ENCODE data around the gene CNIH3. TPM values are rescaled to one million over a fixed set of nuclear protein-coding genes. Genes with fewer than 3 reads are reported as not detected.

Gene CNIH3
- total RNA-seq, 4 donors from 2014 or later, result 1.9 to 4.0 (median 3.4) TPM

DNA sequence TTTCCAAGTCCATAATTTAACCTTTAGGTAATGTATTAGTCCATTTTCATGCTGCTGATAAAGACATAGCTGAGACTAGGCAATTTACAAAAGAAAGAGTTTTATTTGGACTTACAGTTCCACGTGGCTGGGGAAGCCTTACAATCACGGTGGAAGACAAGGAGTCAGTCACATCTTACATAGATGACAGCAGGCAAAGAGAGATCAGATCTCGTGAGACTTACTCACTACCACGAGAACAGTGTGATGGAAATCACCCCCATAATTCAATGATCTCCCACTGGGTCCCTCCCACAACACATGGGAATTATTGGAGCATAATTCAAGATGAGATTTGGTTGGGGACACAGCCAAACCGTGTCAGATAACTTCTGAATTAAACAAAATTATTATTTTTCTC, 44.0 kb downstream of the CNIH3 start:
- ATAC-seq (ENCODE audit: low FRiP score) (no peak), DNase-seq (ENCODE audit: low spot score) (no peak)
- TF ChIP-seq, protein P1, sequence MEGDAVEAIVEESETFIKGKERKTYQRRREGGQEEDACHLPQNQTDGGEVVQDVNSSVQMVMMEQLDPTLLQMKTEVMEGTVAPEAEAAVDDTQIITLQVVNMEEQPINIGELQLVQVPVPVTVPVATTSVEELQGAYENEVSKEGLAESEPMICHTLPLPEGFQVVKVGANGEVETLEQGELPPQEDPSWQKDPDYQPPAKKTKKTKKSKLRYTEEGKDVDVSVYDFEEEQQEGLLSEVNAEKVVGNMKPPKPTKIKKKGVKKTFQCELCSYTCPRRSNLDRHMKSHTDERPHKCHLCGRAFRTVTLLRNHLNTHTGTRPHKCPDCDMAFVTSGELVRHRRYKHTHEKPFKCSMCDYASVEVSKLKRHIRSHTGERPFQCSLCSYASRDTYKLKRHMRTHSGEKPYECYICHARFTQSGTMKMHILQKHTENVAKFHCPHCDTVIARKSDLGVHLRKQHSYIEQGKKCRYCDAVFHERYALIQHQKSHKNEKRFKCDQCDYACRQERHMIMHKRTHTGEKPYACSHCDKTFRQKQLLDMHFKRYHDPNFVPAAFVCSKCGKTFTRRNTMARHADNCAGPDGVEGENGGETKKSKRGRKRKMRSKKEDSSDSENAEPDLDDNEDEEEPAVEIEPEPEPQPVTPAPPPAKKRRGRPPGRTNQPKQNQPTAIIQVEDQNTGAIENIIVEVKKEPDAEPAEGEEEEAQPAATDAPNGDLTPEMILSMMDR (IDR thresholded peaks at IDR 0.05), result no peak

DNA sequence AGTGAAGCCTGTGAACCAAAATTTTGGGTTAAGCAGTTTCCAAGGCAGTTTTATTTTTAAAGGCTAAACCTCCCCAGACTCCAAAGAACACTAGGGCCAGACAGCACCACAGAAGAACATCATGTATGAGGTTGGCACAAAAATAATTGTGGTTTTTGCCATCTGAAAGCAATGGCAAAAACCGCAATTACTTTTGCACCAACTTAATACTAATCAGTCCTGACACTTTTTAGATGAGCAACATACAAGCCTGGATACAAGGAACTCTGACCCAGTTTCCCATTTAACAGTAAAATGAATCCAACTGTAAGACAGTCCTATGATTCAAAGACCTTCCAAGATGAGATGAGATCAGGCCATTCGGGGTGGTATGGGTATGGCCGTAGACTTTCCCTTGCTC, 46.8 kb downstream of the CNIH3 start:
- ATAC-seq (ENCODE audit: low FRiP score), result no peak
- TF ChIP-seq, protein P1 (IDR thresholded peaks at IDR 0.05), result no peak
- no peak for DNase-seq (ENCODE audit: low spot score)

DNA sequence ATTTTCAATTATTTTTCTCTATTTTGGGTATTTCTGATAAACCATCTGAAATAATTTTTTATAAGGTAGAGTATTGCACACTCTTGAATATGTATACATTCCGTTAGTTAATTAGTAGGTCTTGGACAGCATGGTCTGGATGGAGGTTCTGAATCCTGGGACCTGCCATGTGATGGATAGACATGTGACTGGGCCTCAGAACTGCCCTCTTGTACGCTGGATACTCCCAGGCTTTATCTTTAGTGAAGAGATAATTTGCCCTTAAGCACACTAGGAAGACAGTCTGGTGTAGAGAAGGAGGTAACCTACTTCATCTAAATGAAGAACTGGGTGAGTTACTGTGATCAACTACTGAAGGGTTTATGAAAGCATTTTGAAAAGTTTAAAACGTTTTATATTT, 48.9 kb downstream of the CNIH3 start:
- DNase-seq (ENCODE audit: low spot score) (no peak), ATAC-seq (ENCODE audit: low FRiP score) (no peak)
- TF ChIP-seq, protein P1 (IDR thresholded peaks at IDR 0.05), result no peak

DNA sequence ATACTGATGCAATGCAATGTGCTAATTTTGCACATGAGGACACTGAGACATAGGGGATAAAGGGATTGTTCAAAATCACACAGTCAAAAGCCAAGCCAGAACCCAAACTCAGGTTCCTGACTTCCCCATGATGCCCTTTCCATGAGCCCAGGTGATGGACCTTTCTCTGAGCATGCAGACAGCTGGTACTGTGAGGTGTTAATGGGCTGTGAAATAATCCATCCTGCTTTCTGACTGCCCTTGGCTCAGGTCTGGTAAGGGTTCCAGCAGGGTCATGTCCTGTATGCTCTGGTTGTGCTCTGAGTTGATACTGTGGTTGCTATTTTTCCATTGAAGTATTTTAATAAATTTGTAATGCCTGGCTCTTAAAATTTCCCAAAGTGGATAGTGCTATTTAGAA, 50.0 kb downstream of the CNIH3 start:
- no peak for ATAC-seq (ENCODE audit: low FRiP score)
- no peak for DNase-seq (ENCODE audit: low spot score)
- TF ChIP-seq, protein P1 (IDR thresholded peaks at IDR 0.05), result no peak

DNA sequence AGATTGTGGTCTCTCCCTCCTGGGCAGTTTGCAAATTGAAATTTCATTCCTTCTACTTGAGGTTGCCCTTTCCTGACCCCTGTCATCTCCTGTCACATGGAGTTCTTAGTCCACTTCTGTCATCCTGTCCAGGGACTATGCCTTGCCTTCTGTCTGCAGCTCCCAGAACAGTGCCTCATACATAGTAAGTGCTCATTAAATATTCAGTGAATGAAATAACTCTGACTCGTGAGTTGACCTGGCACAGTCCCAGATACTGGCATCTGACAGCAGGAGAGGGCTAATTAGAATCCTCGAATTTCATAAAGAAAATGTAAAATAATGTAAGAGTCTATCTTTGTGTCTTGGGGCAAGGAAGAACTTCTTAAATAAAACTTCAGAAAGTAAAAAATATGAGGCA, 50.8 kb downstream of the CNIH3 start:
- ATAC-seq (ENCODE audit: low FRiP score) (no peak), DNase-seq (ENCODE audit: low spot score) (no peak)
- TF ChIP-seq, protein P1 (IDR thresholded peaks at IDR 0.05), result no peak

DNA sequence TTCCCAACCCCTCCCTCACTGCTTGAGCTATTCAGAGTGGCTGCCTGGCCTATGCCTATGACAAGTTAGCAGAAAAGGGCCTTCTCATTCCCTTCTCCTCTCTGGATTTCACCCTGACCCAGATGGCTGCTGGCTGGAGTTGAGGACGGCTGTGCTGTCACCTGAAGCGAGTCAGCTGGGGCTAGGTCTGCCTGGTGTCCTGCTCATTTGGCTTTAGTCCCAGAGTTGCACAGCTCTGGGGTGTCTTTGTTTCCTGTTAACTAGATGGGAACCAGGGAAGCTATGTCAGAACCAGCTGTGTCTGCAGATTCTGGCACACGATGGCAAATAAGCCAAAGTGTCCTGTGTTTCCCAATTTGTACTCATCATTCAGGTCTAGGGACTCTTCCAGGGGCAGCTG, 52.9 kb downstream of the CNIH3 start:
- DNase-seq (ENCODE audit: low spot score), result no peak
- no peak for ATAC-seq (ENCODE audit: low FRiP score)

DNA sequence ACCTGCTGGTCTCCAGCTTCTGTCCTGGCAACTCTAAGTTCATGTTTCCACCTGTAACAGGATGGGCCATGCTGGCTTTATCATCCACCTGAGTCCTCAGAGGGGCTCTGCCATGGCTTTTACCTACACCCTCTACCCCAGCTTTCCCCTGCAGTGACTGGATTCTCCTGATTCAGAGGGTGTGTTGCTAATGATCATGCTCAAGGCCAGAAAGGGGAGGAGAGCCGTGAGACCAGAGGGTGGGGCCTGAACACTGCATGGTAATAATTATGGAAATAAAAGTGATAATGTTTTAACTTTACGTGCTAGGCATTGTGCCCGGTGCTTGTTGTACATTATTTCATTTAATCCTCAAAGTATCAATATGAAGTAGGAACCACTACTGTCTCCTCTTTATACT, 53.3 kb downstream of the CNIH3 start:
- TF ChIP-seq, protein P1 (IDR thresholded peaks at IDR 0.05), result no peak
- DNase-seq (ENCODE audit: low spot score), result no peak
- no peak for ATAC-seq (ENCODE audit: low FRiP score)

More for the DNA sequence above, 52.9 kb downstream of the CNIH3 start:
- TF ChIP-seq, protein P1 (IDR thresholded peaks at IDR 0.05), result no peak

Data from omental fat pad (tissue), 4 donors.